IPS DF 6.9 (cell line): ENCODE results near the gene AOPEP.

Source experiments
- DNase-seq: peaks from one replicate; pipeline ENCODE4 v3.0.0-alpha.2; 2013; ENCODE audit warnings: low read depth, low spot score
- H3K27ac ChIP-seq: one replicate; pipeline ENCODE4 v1.5.1; 2013; ENCODE audit warnings: low read length, control low read depth
- H3K27me3 ChIP-seq: 2 replicates; pipeline ENCODE4 v1.6.1; 2013; ENCODE audit warnings: mild to moderate bottlenecking, low read length; ENCODE audit not compliant: control insufficient read depth, insufficient read depth
- H3K36me3 ChIP-seq: 2 replicates; pipeline ENCODE4 v1.6.1; 2013; ENCODE audit warnings: low read length; ENCODE audit not compliant: control insufficient read depth, insufficient read depth
- H3K4me1 ChIP-seq: 2 replicates; pipeline ENCODE4 v1.6.1; 2013; ENCODE audit warnings: low read length; ENCODE audit not compliant: control insufficient read depth, insufficient read depth
- H3K4me3 ChIP-seq: 2 replicates; pipeline ENCODE4 v1.5.1; 2013; ENCODE audit warnings: mild to moderate bottlenecking, low read length
- H3K9me3 ChIP-seq: 2 replicates; pipeline ENCODE4 v1.6.1; 2013; ENCODE audit warnings: low read length, inconsistent platforms; ENCODE audit not compliant: control insufficient read depth, insufficient read depth
- WGBS: extraction: QIAGEN DNeasy Blood & Tissue Kit; methylation state at CpG from one replicate; pipeline ENCODE4 v1.1.7; 2013; ENCODE audit warnings: mixed read lengths, missing lambda C conversion rate; ENCODE audit not compliant: insufficient read length, insufficient coverage; 5-methylcytosine and 5-hydroxymethylcytosine counted together

The AOPEP gene

DNA sequence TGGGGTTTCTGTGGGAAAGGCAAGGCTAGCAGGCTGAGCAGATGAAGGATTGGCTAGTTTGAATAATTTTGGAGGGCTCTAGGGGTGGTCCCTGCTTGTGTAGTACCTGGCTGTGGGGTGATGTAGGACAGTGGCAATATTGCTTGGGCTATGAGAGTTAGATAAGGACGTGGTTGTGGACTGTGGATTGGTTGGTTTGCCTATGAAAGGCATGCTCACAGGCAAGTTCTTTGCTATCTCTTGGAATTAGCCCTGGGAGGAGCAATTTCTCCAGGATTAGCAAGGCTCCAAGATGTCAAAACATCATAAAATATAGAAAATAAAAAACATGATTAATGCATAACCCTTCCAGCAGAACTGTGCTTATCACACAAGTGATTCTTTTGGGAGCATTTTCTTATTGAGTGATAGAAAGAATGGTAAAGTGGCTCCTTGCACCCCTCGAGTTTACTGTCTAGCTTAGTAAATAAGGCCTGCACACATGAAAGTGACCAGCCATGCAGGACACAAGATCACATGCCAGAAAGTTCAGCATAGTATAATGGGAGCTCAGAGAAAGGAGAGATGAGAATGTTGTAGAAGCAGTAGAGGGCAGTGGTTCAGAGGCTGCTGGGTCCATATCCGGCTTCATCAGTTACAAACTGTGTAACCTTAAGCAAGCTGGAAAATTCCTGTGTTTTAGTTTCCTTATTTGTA lies 13.8 kb downstream of the AOPEP start:
- Histone ChIP-seq H3K4me1 (no peaks in the 10 kb centered on the region), H3K4me3 (no peak overlapping the region), H3K27me3 (no peaks in the 10 kb centered on the region), H3K9me3 (no peaks in the 10 kb centered on the region), H3K36me3 (no peaks in the 10 kb centered on the region), H3K27ac (no peak overlapping the region)
- no CpG with 5 or more reads among the region's 3 CpGs for WGBS
- DNase-seq = no peak

DNA sequence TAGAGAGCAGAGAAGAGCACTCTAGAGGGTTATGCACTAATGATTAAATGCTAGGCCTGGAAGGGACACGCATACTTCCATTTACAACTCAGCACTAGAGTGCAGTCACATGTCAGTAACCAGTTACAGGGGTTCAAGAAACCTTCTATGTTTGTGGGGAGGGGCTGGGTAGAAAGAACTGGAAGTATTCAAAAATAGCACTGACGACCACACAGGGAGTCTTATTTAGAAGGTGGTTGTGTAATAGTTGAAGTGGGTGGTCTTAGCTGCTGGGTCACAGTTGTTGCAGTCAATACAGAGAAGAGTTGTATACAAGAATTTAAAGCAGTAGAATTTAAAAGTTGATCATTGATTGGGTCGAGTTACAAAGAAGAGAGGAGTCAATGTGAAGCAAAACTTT lies 15.4 kb downstream of the AOPEP start:
- WGBS = no CpG with 5 or more reads among the region's 3 CpGs
- no peak for DNase-seq
- H3K36me3 ChIP-seq = no peaks in the 10 kb centered on the region

DNA sequence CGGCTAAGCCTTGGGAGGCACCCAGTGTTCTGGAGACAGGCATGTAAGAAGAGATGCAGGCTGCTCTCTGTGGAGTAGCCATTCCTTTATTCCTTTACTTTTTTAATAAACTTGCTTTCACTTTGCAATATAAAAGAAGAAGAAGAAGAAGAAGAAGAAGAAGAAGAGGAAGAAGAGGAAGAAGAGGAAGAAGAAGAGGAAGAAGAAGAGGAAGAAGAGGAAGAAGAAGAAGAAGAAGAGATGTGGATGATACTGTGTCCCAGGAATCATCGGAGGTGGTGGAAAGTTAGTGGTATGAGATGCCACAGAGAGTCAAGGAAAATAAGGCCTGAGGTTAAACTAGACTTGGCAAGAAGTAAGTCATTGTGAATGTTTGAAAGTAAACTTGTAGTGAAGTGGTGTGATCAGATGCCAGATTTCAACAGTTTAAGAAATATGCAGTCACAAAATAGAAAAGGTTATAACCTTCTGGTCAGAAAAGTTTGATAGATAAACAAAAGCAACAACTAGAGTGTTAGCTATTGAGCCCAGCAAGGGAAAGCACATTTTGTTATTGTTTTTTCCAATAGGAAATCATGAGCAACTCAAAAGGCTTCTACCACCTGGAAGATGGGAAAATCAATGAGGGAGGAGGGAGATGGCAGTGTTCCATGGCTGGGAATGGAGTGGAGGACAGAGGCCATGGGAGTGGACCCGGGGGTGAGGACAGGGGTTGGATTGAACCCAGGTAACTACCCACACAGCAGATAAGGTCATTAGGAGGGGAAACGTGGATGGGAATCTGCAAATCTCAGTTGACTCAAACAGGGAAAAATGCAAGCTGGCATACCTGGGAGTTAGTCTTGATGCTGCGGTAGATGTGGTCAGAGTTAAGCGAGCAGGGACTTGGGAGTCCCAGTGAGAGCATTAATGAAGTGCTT lies 16.8 kb downstream of the AOPEP start:
- H3K36me3 ChIP-seq = no peaks in the 10 kb centered on the region
- DNase-seq = no peak
- WGBS = no CpG with 5 or more reads among the region's 6 CpGs
- no peaks in the 10 kb centered on the region for H3K9me3 ChIP-seq
- no peak overlapping the region for H3K27ac ChIP-seq
- no peak overlapping the region for H3K4me3 ChIP-seq
- no peaks in the 10 kb centered on the region for H3K4me1 ChIP-seq
- no peaks in the 10 kb centered on the region for H3K27me3 ChIP-seq

More for the DNA sequence above, 15.4 kb downstream of the AOPEP start:
- H3K4me1 ChIP-seq = no peaks in the 10 kb centered on the region
- H3K4me3 ChIP-seq = no peak overlapping the region
- no peaks in the 10 kb centered on the region for H3K9me3 ChIP-seq
- no peak overlapping the region for H3K27ac ChIP-seq
- H3K27me3 ChIP-seq = no peaks in the 10 kb centered on the region

DNA sequence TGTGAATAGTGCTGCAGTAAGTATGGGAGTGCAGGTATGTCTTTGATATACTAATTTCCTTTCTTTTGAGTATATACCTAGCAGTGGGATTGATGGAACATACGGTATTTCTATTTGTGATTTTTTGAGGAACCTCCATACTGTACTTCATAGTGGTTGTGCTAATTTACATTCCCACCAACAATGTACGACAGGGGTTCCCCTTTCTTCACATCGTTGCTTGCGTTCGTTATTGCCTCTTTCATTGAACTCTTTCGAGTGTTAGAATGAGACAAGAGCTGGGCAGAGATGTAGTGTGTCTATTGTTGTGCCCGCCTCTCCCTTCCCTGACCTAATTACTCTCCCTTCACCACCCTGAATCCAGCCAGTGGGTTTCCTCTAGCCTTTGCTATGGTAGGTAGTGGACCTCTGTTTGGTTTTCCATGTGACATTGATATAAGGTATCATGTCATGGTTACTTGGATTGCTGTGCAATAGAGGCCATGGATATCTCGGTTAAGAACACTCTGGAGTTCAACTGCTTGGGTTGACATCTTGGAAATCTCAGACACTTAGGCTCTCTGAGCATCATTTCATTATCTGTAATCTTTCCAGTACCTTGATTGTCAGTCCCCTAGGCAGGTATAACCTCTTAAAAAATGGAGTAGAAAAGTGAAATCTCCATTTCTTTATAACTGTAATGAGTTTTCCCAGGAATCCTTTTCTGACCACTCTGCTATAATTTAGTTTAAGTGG lies 19.5 kb downstream of the AOPEP start:
- no peaks in the 10 kb centered on the region for H3K27me3 ChIP-seq
- no CpG with 5 or more reads among the region's 8 CpGs for WGBS

DNA sequence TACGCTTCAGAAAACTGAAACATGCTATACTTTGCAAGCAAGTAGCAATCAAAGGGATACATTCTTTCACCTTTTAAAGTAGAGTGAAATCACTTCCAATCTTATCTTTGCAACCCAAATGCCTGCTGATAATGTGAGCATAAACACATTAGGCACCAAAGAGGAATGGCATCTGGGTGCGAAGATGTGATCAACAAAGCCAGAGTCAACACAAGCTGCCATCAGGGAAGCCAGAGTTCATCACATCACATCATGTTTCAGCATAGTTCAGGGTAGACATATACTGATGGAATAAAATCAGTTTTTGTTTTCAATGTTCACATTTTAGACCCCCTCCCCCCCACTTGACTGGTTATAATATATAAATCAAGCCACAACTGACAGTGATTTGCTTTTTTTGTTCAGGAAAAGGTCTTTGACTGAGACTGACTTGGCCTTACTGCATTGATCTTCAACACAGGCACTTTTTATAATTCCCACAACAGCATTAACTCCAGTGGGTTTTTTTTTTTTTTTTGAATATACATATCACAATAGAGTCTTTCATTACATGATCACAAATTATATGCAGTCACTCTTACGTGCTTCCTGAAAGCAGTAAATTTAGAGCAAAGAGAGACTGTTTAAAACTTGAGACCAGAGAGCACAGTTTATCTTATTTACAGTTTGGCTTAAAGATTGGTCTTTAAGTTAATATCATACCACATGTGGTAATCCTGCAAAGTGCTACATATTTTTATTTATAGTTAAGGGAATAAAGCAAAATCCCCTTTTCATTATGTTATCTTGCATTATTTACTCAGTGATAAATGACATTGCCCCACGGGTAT lies 20.3 kb downstream of the AOPEP start:
- H3K4me3 ChIP-seq = no peak overlapping the region
- no CpG with 5 or more reads among the region's 4 CpGs for WGBS
- no peaks in the 10 kb centered on the region for H3K36me3 ChIP-seq
- H3K27me3 ChIP-seq = no peaks in the 10 kb centered on the region
- no peak for DNase-seq
- H3K4me1 ChIP-seq = no peaks in the 10 kb centered on the region
- H3K9me3 ChIP-seq = no peaks in the 10 kb centered on the region
- H3K27ac ChIP-seq = no peak overlapping the region

More for the DNA sequence above, 19.5 kb downstream of the AOPEP start:
- Histone ChIP-seq H3K36me3 (no peaks in the 10 kb centered on the region), H3K4me1 (no peaks in the 10 kb centered on the region), H3K27ac (no peak overlapping the region), H3K9me3 (no peaks in the 10 kb centered on the region), H3K4me3 (no peak overlapping the region)
- no peak for DNase-seq

DNA sequence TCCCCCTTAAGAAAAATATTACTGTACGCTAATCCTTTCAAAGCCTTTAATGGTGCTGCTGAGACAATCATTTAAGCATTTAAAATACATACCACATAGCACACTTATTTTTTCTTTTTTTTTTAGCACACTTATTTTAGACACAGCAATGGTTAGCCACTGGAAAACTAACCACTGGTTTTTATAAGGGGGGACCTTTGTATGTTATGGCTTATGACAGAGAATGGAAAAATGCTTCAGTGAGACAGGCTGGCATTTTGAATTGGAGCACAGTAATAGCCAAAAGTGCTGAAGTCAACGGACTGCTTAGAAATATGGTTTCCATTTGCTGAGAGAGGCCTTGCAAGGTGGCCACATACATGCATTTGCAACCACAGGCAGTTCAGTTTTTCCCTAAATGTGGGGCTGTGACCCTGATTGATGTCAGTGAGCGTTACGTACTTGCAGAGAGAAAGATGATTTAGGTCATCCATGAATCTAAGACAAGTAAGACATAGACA lies 28.5 kb downstream of the AOPEP start:
- H3K9me3 ChIP-seq = no peaks in the 10 kb centered on the region
- peaks cover under 1% of the 10 kb centered on the region; the same call in 1 of the 2 replicates for H3K36me3 ChIP-seq
- H3K27me3 ChIP-seq = no peaks in the 10 kb centered on the region
- no CpG with 5 or more reads among the region's 4 CpGs for WGBS
- no peaks in the 10 kb centered on the region for H3K4me1 ChIP-seq
- no peak overlapping the region for H3K27ac ChIP-seq
- DNase-seq = no peak
- H3K4me3 ChIP-seq = no peak overlapping the region

DNA sequence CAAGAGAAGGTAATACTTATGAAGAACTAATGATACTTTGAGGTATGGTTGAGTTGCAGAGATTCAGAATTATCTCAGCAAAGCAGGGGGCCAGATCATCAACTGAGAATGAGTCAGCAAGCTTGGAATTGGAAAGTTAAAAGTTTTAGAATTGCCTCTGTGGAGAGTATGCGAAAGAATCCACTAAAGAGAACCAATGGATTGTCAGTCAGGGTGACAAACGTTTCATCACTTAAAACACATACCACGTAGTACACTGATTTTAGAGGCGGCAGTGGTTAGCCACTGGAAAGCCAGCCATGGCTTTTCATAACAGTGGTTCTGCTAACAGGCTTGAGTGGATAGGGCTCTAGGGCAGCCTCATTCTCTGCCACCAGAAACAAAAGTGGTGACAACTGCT lies 30.7 kb downstream of the AOPEP start:
- Histone ChIP-seq H3K27ac (no peak overlapping the region), H3K4me3 (no peak overlapping the region), H3K9me3 (no peaks in the 10 kb centered on the region), H3K36me3 (peaks cover 5% of the 10 kb centered on the region; the same call in 1 of the 2 replicates), H3K27me3 (no peaks in the 10 kb centered on the region), H3K4me1 (no peaks in the 10 kb centered on the region)
- WGBS = no CpG with 5 or more reads among the region's 4 CpGs
- DNase-seq = no peak

DNA sequence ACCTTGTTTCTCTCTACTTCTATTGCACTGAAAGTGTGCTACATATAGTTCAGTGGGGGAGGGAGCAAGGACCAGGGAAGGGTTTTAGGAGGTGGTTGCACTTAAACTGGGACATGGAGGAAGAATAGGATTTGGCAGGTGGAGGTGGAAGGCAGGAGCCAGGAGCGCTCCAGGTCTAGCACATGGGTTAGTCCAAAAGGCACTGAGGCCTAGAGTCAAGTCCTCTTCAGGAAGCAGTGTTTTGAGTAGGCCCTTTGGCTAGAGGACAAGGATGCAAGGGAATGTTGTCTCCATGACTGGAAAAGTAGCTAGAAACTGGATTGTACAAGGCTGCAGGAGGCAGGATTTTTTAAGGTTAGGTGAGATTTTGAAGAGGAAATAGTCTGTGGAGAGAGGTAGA lies 31.5 kb downstream of the AOPEP start:
- H3K9me3 ChIP-seq = no peaks in the 10 kb centered on the region
- DNase-seq = no peak
- no peaks in the 10 kb centered on the region for H3K27me3 ChIP-seq
- peaks cover 5% of the 10 kb centered on the region; the same call in 1 of the 2 replicates for H3K36me3 ChIP-seq
- no CpG with 5 or more reads among the region's 1 CpG for WGBS
- H3K4me1 ChIP-seq = no peaks in the 10 kb centered on the region
- H3K4me3 ChIP-seq = no peak overlapping the region
- H3K27ac ChIP-seq = no peak overlapping the region

DNA sequence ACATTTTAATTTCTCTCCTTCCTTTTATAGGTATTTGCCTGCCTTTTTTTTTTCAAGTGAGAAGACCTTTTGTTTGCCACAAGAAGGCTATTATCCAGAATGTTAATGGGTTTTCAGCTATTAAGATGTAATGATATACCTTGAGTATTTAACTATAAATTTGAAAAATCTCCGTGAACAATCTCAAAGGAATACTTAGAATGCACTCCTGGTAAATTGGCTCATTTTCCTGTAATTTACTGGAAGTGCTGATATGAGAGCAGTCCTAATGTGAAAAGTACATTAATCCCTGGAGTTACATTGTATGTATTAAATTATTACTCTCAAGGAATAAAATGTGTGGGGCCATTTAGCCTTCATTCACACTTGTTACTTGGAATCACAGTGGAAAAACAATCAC lies 32.4 kb downstream of the AOPEP start:
- Histone ChIP-seq H3K4me3 (no peak overlapping the region), H3K27ac (no peak overlapping the region), H3K27me3 (no peaks in the 10 kb centered on the region), H3K9me3 (no peaks in the 10 kb centered on the region), H3K36me3 (peaks cover 5% of the 10 kb centered on the region; the same call in 1 of the 2 replicates), H3K4me1 (no peaks in the 10 kb centered on the region)
- WGBS = no CpG with 5 or more reads among the region's 1 CpG
- no peak for DNase-seq
